ENCODE results near the gene GJC1.

- TF ChIP-seq CTCF (IDR thresholded peaks at IDR 0.05; ENCODE audit: extremely low read depth in 1 of 2, insufficient read depth in 1 of 2, low read depth in 1 of 2, low read length in 2 of 2) (no peak), POLR2AphosphoS5 (IDR thresholded peaks at IDR 0.05; ENCODE audit: insufficient read depth, low read depth, low read length) (no peak), POLR2A (IDR thresholded peaks at IDR 0.05; ENCODE audit: low read depth, low read length) (no peak), EZH2 (IDR thresholded peaks at IDR 0.05; ENCODE audit: borderline replicate concordance, low read depth, low read length, severe bottlenecking) (no peak)
These were observed 12.7 kb upstream of the GJC1 start for GRCh38 chr17:44842748-44843147.
